Activated CD4-positive, alpha-beta T cell treated with anti-CD3 and anti-CD28 coated beads for 36 hours (primary cell): Measurements from ENCODE around the gene PSMA2. TPM values are rescaled to one million over a fixed set of nuclear protein-coding genes. Genes with fewer than 3 reads are reported as not detected.
A peak's percentile ranks its signal among the peaks of the same experiment; 100 is the strongest.
"Not testable (repeated sequence)": the region's sequence is repeated elsewhere in the genome, so short reads cannot be mapped to it uniquely, and the experiment has no call there.

Experiments
- ATAC-seq: fragments of 200-7000 bp; cut with Tn5 transposase; one replicate; pipeline ENCODE4 v1.10.0; 2021; ENCODE audit warnings: mild to moderate bottlenecking, moderate library complexity
- CTCF ChIA-PET: fragments of 350-600 bp; sonication (Branson Sonifier 250); formaldehyde crosslinking; loops from one replicate; lab custom pipeline; 2021; ENCODE audit warnings: antibody characterized with exemption; lab: Charles Lee
- POLR2A ChIA-PET: fragments of 350-600 bp; sonication (Branson Sonifier 250); formaldehyde crosslinking; loops from one replicate; lab custom pipeline; 2021; ENCODE audit warnings: antibody characterized with exemption, inconsistent platforms; lab: Charles Lee
- DNase-seq: peaks from one replicate; pipeline ENCODE4 v3.0.0-alpha.2; 2020
- H3K27ac Mint-ChIP-seq: one replicate; pipeline ENCODE4 v1.8.0; 2021; ENCODE audit warnings: mixed read lengths
- H3K27me3 Mint-ChIP-seq: one replicate; pipeline ENCODE4 v1.8.0; 2021; ENCODE audit warnings: mixed read lengths
- H3K36me3 Mint-ChIP-seq: one replicate; pipeline ENCODE4 v1.8.0; 2021; ENCODE audit warnings: low read depth, mixed read lengths
- H3K4me1 Mint-ChIP-seq: one replicate; pipeline ENCODE4 v1.8.0; 2021; ENCODE audit warnings: mixed read lengths
- H3K4me3 Mint-ChIP-seq: one replicate; pipeline ENCODE4 v1.8.0; 2021; ENCODE audit warnings: mild to moderate bottlenecking, moderate library complexity, mixed read lengths
- H3K9me3 Mint-ChIP-seq: one replicate; pipeline ENCODE4 v1.8.0; 2021; ENCODE audit warnings: low read depth, mixed read lengths
- intact Hi-C, 2 experiments: fragments of 100-400 bp; cut with DNase I in 1 of 2; cut with micrococcal nuclease in 1 of 2; formaldehyde crosslinking; loops; one replicate each; pipeline versions ENCODE4 v1.14.2 to v1.15.1; 2022 to 2024; cut with DNase I, micrococcal nuclease
- total RNA-seq, 2 experiments: library from RNA; stranded (reverse); gene quantifications; one replicate each; pipeline ENCODE4 v1.2.3, GENCODE V29; 2021

Gene PSMA2
- total RNA-seq, 2 experiments from 2014 or later: 109 to 217 TPM

GRCh38 chr7:42906181-42906580 is 25.8 kb downstream of the PSMA2 start:
- Mint-ChIP-seq H3K4me3 (no peak overlapping the region), H3K36me3 (peaks cover 17% of the 10 kb centered on the region), H3K9me3 (peaks cover 2% of the 10 kb centered on the region), H3K4me1 (peaks cover 23% of the 10 kb centered on the region), H3K27ac (no peak overlapping the region), H3K27me3 (no peaks in the 10 kb centered on the region)
- no peak for ATAC-seq
- ChIA-PET CTCF (interaction anchor here (1.0 kb wide), 1 partner anchor 30 kb away, joined by 4 read pairs; no protein-coding TSS in a partner anchor), POLR2A (interaction anchor here (0.6 kb wide), 1 partner anchor 18 kb away, joined by 13 read pairs; no protein-coding TSS in a partner anchor)
- intact Hi-C loops: no loop called here
- no peak for DNase-seq

GRCh38 chr7:42902331-42902730 is 29.6 kb downstream of the PSMA2 start:
- POLR2A ChIA-PET: no interaction called here

GRCh38 chr7:42900842-42901241 is 31.1 kb downstream of the PSMA2 start:
- H3K4me3 Mint-ChIP-seq: no peak overlapping the region
- intact Hi-C loops: no loop called here
- H3K4me1 Mint-ChIP-seq: peaks cover 3% of the 10 kb centered on the region
- CTCF ChIA-PET: no interaction called here
- POLR2A ChIA-PET: no interaction called here
- no peak for ATAC-seq
- no peaks in the 10 kb centered on the region for H3K36me3 Mint-ChIP-seq
- peaks cover 8% of the 10 kb centered on the region for H3K9me3 Mint-ChIP-seq
- no peak for DNase-seq
- H3K27ac Mint-ChIP-seq: no peak overlapping the region
- H3K27me3 Mint-ChIP-seq: no peaks in the 10 kb centered on the region

More at GRCh38 chr7:42902331-42902730, 29.6 kb downstream of the PSMA2 start:
- Mint-ChIP-seq H3K4me3 (no peak overlapping the region), H3K4me1 (peaks cover 5% of the 10 kb centered on the region), H3K27ac (no peak overlapping the region), H3K9me3 (peaks cover 2% of the 10 kb centered on the region), H3K36me3 (no peaks in the 10 kb centered on the region), H3K27me3 (no peaks in the 10 kb centered on the region)
- intact Hi-C loops: no loop called here
- DNase-seq (no peak), ATAC-seq (no peak)
- CTCF ChIA-PET: no interaction called here

- Mint-ChIP-seq H3K36me3 (peaks cover 7% of the 10 kb centered on the region), H3K27ac (no peak overlapping the region), H3K4me3 (no peak overlapping the region), H3K9me3 (peaks cover 18% of the 10 kb centered on the region), H3K27me3 (no peaks in the 10 kb centered on the region), H3K4me1 (peaks cover 5% of the 10 kb centered on the region)
- ChIA-PET POLR2A (no interaction called here), CTCF (no interaction called here)
- no peak for DNase-seq
- intact Hi-C loops: no loop called here
- ATAC-seq: no peak
These were observed 38.4 kb downstream of the PSMA2 start for GRCh38 chr7:42893346-42894240.

GRCh38 chr7:42886893-42887505 is 45.0 kb downstream of the PSMA2 start:
- DNase-seq: no peak
- H3K4me1 Mint-ChIP-seq: peaks cover 19% of the 10 kb centered on the region
- ATAC-seq: no peak
- H3K27ac Mint-ChIP-seq: peak overlapping the region; percentile 51
- H3K4me3 Mint-ChIP-seq: peak overlapping the region; percentile 26
- CTCF ChIA-PET: interaction anchor here (0.6 to 2.5 kb wide), 11 partner anchors 8 to 946 kb away, joined by 3 to 16 read pairs (median 3); no protein-coding TSS in a partner anchor
- intact Hi-C loops: no loop called here
- H3K36me3 Mint-ChIP-seq: no peaks in the 10 kb centered on the region
- no peaks in the 10 kb centered on the region for H3K9me3 Mint-ChIP-seq
- POLR2A ChIA-PET: no interaction called here
- H3K27me3 Mint-ChIP-seq: peaks cover 2% of the 10 kb centered on the region

- no peak overlapping the region for H3K4me3 Mint-ChIP-seq
- no peaks in the 10 kb centered on the region for H3K36me3 Mint-ChIP-seq
- H3K27me3 Mint-ChIP-seq: peaks cover 2% of the 10 kb centered on the region
- intact Hi-C loops: no loop called here
- peaks cover 19% of the 10 kb centered on the region for H3K4me1 Mint-ChIP-seq
- ChIA-PET POLR2A (no interaction called here), CTCF (interaction anchor here (0.8 to 2.5 kb wide), 6 partner anchors 7 to 945 kb away, joined by 3 to 16 read pairs (median 4); no protein-coding TSS in a partner anchor)
- no peak for ATAC-seq
- no peaks in the 10 kb centered on the region for H3K9me3 Mint-ChIP-seq
- no peak overlapping the region for H3K27ac Mint-ChIP-seq
- no peak for DNase-seq
These were observed 45.8 kb downstream of the PSMA2 start for GRCh38 chr7:42886129-42886528.

GRCh38 chr7:42885183-42885582 is 46.8 kb downstream of the PSMA2 start:
- ATAC-seq, POLR2A ChIA-PET, intact Hi-C loops, H3K9me3 Mint-ChIP-seq, H3K27me3 Mint-ChIP-seq, H3K27ac Mint-ChIP-seq, DNase-seq, H3K4me3 Mint-ChIP-seq, H3K36me3 Mint-ChIP-seq: not testable (repeated sequence)
- peaks cover 19% of the 10 kb centered on the region for H3K4me1 Mint-ChIP-seq
- CTCF ChIA-PET: interaction anchor here (2.5 kb wide), 1 partner anchor 8 kb away, joined by 16 read pairs; no protein-coding TSS in a partner anchor

GRCh38 chr7:42883950-42884349 is 48.0 kb downstream of the PSMA2 start:
- intact Hi-C loops: no loop called here
- POLR2A ChIA-PET: no interaction called here
- DNase-seq (no peak), ATAC-seq (no peak)
- no peak overlapping the region for H3K27ac Mint-ChIP-seq
- H3K9me3 Mint-ChIP-seq: no peaks in the 10 kb centered on the region
- H3K36me3 Mint-ChIP-seq: no peaks in the 10 kb centered on the region
- peaks cover 2% of the 10 kb centered on the region for H3K27me3 Mint-ChIP-seq
- no peak overlapping the region for H3K4me3 Mint-ChIP-seq
- CTCF ChIA-PET: no interaction called here
- peaks cover 17% of the 10 kb centered on the region for H3K4me1 Mint-ChIP-seq

GRCh38 chr7:42880392-42880791 is 51.6 kb downstream of the PSMA2 start:
- Mint-ChIP-seq H3K27me3 (no peaks in the 10 kb centered on the region), H3K4me1 (no peaks in the 10 kb centered on the region), H3K4me3 (no peak overlapping the region), H3K9me3 (no peaks in the 10 kb centered on the region), H3K27ac (no peak overlapping the region), H3K36me3 (no peaks in the 10 kb centered on the region)
- ATAC-seq (no peak), DNase-seq (no peak)
- CTCF ChIA-PET: interaction anchor here (0.9 to 1.4 kb wide), 2 partner anchors 54 to 940 kb away, joined by 3 to 5 read pairs; no protein-coding TSS in a partner anchor
- POLR2A ChIA-PET: no interaction called here
- intact Hi-C loops: no loop called here

GRCh38 chr7:42878303-42878702 is 53.7 kb downstream of the PSMA2 start:
- ATAC-seq (no peak), DNase-seq (no peak)
- H3K36me3 Mint-ChIP-seq: no peaks in the 10 kb centered on the region
- ChIA-PET CTCF (interaction anchor here (0.6 to 2.7 kb wide), 6 partner anchors 9 to 775 kb away, joined by 3 to 16 read pairs (median 3); no protein-coding TSS in a partner anchor), POLR2A (no interaction called here)
- intact Hi-C loops: loop anchor here in 1 of 2 experiments (5.0 kb wide), 2 partner anchors 866 to 901 kb away; no protein-coding TSS in a partner anchor
- no peak overlapping the region for H3K27ac Mint-ChIP-seq
- H3K27me3 Mint-ChIP-seq: no peaks in the 10 kb centered on the region
- H3K4me3 Mint-ChIP-seq: no peak overlapping the region
- H3K4me1 Mint-ChIP-seq: no peaks in the 10 kb centered on the region
- H3K9me3 Mint-ChIP-seq: no peaks in the 10 kb centered on the region

GRCh38 chr7:42877862-42878261 is 54.1 kb downstream of the PSMA2 start:
- ATAC-seq: no peak
- DNase-seq: no peak
- H3K4me3 Mint-ChIP-seq: no peak overlapping the region
- no peaks in the 10 kb centered on the region for H3K27me3 Mint-ChIP-seq
- no peak overlapping the region for H3K27ac Mint-ChIP-seq
- no peaks in the 10 kb centered on the region for H3K4me1 Mint-ChIP-seq
- POLR2A ChIA-PET: no interaction called here
- no peaks in the 10 kb centered on the region for H3K9me3 Mint-ChIP-seq
- intact Hi-C loops: loop anchor here in 1 of 2 experiments (2.0 to 5.0 kb wide), 3 partner anchors 866 to 937 kb away; no protein-coding TSS in a partner anchor
- no peaks in the 10 kb centered on the region for H3K36me3 Mint-ChIP-seq
- CTCF ChIA-PET: interaction anchor here (0.6 to 2.7 kb wide), 10 partner anchors 9 to 937 kb away, joined by 3 to 16 read pairs (median 4); no protein-coding TSS in a partner anchor
